GM12892 (cell line): Measurements from ENCODE around the gene KRTAP4-3.

Experiments used
- POLR2A ChIP-seq: IDR thresholded peaks from 2 replicates; pipeline ENCODE4 v1.6.1; 2011; ENCODE audit warnings: low read depth, low read length, control low read depth
- TAF1 ChIP-seq: IDR thresholded peaks from 2 replicates; pipeline ENCODE4 v1.6.1; 2011; ENCODE audit warnings: low read depth, mild to moderate bottlenecking, control low read depth, low read length, borderline replicate concordance

DNA sequence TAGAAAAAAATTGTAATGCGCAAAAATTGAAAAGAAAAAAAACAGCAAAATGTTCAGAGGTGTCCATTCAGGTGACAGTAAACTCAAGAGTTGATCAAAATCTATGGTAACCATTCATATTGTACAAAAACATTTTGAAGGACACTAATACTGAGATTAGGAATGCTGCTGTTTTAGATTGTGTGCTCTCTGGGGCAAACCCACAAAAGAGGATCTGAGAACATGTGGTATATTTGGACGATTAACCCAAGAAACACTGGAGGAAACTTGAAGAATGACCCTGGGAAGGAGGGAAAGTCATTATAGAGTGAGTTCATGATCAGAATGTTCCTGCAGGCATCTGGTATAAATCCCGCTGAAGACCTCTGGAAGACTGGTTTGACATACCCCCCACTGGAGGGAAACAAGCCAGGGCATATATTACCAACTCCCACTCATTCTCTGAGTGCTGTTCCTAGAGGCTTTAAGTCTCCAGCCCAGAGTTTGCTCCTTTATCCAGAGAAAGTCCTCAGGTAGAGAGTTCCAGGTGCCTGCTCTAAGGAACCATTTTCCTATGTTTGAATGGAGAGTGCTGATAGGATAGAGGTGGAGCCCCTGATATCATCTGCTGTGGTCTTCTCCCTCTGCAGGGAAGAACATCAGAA is 8.8 kb upstream of the KRTAP4-3 start:
- TF ChIP-seq POLR2A (no peak), TAF1 (no peak)
